ENCODE data around the gene ITIH5. TPM values are rescaled to one million over a fixed set of nuclear protein-coding genes. Genes with fewer than 3 reads are reported as not detected.
A peak's percentile ranks its signal among the peaks of the same experiment; 100 is the strongest.

Gene ITIH5
- total RNA-seq, 6 experiments from 2014 or later = not detected

- Mint-ChIP-seq H3K4me1 (ENCODE audit: low read depth) (no peaks in the 10 kb centered on the region), H3K9me3 (peaks cover 6% of the 10 kb centered on the region; the same call in 1 of the 2 replicates), H3K27me3 (ENCODE audit: insufficient read depth) (no peaks in the 10 kb centered on the region; the same call in 1 of the 2 replicates), H3K36me3 (ENCODE audit: low read depth) (no peaks in the 10 kb centered on the region), H3K27ac (no peak overlapping the region), H3K4me3 (no peak overlapping the region)
- TF ChIP-seq, protein P1, sequence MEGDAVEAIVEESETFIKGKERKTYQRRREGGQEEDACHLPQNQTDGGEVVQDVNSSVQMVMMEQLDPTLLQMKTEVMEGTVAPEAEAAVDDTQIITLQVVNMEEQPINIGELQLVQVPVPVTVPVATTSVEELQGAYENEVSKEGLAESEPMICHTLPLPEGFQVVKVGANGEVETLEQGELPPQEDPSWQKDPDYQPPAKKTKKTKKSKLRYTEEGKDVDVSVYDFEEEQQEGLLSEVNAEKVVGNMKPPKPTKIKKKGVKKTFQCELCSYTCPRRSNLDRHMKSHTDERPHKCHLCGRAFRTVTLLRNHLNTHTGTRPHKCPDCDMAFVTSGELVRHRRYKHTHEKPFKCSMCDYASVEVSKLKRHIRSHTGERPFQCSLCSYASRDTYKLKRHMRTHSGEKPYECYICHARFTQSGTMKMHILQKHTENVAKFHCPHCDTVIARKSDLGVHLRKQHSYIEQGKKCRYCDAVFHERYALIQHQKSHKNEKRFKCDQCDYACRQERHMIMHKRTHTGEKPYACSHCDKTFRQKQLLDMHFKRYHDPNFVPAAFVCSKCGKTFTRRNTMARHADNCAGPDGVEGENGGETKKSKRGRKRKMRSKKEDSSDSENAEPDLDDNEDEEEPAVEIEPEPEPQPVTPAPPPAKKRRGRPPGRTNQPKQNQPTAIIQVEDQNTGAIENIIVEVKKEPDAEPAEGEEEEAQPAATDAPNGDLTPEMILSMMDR (IDR thresholded peaks at IDR 0.05) = no peak
- no peak for DNase-seq
These were observed 132.9 kb downstream of the ITIH5 start for GRCh38 chr10:7533657-7534479.

- TF ChIP-seq, protein P1 (IDR thresholded peaks at IDR 0.05) = no peak
- Mint-ChIP-seq H3K27ac (no peak overlapping the region), H3K27me3 (ENCODE audit: insufficient read depth) (no peaks in the 10 kb centered on the region; the same call in 1 of the 2 replicates), H3K4me3 (no peak overlapping the region), H3K9me3 (peaks cover 4% of the 10 kb centered on the region; the same call in 1 of the 2 replicates), H3K4me1 (ENCODE audit: low read depth) (no peaks in the 10 kb centered on the region), H3K36me3 (ENCODE audit: low read depth) (no peaks in the 10 kb centered on the region)
- no peak for DNase-seq
These were observed 133.9 kb downstream of the ITIH5 start for GRCh38 chr10:7532723-7533498.

- Mint-ChIP-seq H3K36me3 (ENCODE audit: low read depth) (no peaks in the 10 kb centered on the region), H3K9me3 (no peaks in the 10 kb centered on the region; the same call in 1 of the 2 replicates), H3K27ac (no peak overlapping the region), H3K4me1 (ENCODE audit: low read depth) (no peaks in the 10 kb centered on the region), H3K4me3 (no peak overlapping the region), H3K27me3 (ENCODE audit: insufficient read depth) (no peaks in the 10 kb centered on the region; the same call in none of the 2 replicates)
- TF ChIP-seq, protein P1 (IDR thresholded peaks at IDR 0.05) = no peak
- DNase-seq = no peak
These were observed 137.1 kb downstream of the ITIH5 start for GRCh38 chr10:7529638-7530037.

DNA sequence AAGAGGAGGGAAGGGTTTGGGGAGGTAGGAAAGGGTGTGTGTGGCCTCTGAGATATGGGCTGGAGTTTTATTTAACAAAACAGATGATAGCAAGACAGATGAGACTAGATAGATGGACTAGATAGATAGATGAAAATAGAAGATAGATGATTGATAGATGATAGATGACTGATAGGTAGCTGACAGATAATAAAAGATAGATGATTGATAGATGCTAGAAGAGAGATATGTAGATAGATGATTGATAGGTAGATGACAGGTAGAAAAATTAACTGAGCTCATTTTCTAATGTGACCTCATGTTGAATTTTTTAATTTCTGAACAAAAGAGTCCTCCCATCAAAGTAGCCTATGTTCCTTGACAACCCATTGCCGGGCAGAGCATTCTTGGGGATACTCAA lies 139.3 kb downstream of the ITIH5 start:
- Mint-ChIP-seq H3K36me3 (ENCODE audit: low read depth) (no peaks in the 10 kb centered on the region), H3K4me1 (ENCODE audit: low read depth) (no peaks in the 10 kb centered on the region), H3K27me3 (ENCODE audit: insufficient read depth) (peaks cover 2% of the 10 kb centered on the region), H3K9me3 (no peaks in the 10 kb centered on the region; the same call in 1 of the 2 replicates), H3K27ac (no peak overlapping the region), H3K4me3 (no peak overlapping the region)
- DNase-seq = no peak
- TF ChIP-seq, protein P1 (IDR thresholded peaks at IDR 0.05) = no peak

GRCh38 chr10:7526017-7526400 lies 140.8 kb downstream of the ITIH5 start:
- Mint-ChIP-seq H3K27me3 (ENCODE audit: insufficient read depth) (peaks cover 2% of the 10 kb centered on the region; the same call in 1 of the 2 replicates), H3K27ac (no peak overlapping the region), H3K36me3 (ENCODE audit: low read depth) (no peaks in the 10 kb centered on the region)

More at GRCh38 chr10:7526017-7526400, 140.8 kb downstream of the ITIH5 start:
- Mint-ChIP-seq H3K4me3 (peak overlapping the region; percentile 46), H3K9me3 (no peaks in the 10 kb centered on the region; the same call in 1 of the 2 replicates), H3K4me1 (ENCODE audit: low read depth) (no peaks in the 10 kb centered on the region)
- no peak for DNase-seq
- TF ChIP-seq, protein P1 (IDR thresholded peaks at IDR 0.05) = no peak
